WTC11 (cell line): ENCODE measurements around the gene RAC3. TPM values are rescaled to one million over a fixed set of nuclear protein-coding genes. Genes with fewer than 3 reads are reported as not detected.
A peak's percentile ranks its signal among the peaks of the same experiment; 100 is the strongest.

Experiments
- ATAC-seq: fragments of 200-7000 bp; cut with Tn5 transposase; 2 replicates; pipeline ENCODE4 v1.10.0; 2021; ENCODE audit warnings: mild to moderate bottlenecking, moderate library complexity
- CTCF ChIA-PET: fragments of 300-600 bp; sonication (Branson Sonifier 250); formaldehyde crosslinking; loops from one replicate; lab custom pipeline; 2021; ENCODE audit warnings: antibody characterized with exemption; lab: Charles Lee
- POLR2A ChIA-PET: fragments of 350-600 bp; sonication (Branson Sonifier 250); formaldehyde crosslinking; loops from one replicate; lab custom pipeline; 2021; ENCODE audit warnings: antibody characterized with exemption; lab: Charles Lee
- DNase-seq: peaks from one replicate; pipeline ENCODE4 v3.0.0; 2021; ENCODE audit warnings: low spot score
- H3K27ac Mint-ChIP-seq: 2 replicates; pipeline ENCODE4 v1.8.0; 2021; ENCODE audit warnings: mixed read lengths
- H3K27me3 Mint-ChIP-seq: 2 replicates; pipeline ENCODE4 v1.8.0; 2021; ENCODE audit warnings: low read depth, mild to moderate bottlenecking, moderate library complexity, mixed read lengths
- H3K36me3 Mint-ChIP-seq: 2 replicates; pipeline ENCODE4 v1.8.0; 2021; ENCODE audit warnings: mixed read lengths
- H3K4me1 Mint-ChIP-seq: 2 replicates; pipeline ENCODE4 v1.8.0; 2022; ENCODE audit warnings: mixed read lengths
- H3K4me3 Mint-ChIP-seq: 2 replicates; pipeline ENCODE4 v1.8.0; 2021; ENCODE audit warnings: mild to moderate bottlenecking, moderate library complexity, mixed read lengths
- H3K9me3 Mint-ChIP-seq: 2 replicates; pipeline ENCODE4 v1.8.0; 2021; ENCODE audit warnings: mixed read lengths
- E2F4 ChIP-seq: sonication (generic); formaldehyde crosslinking; IDR thresholded peaks from 2 replicates; pipeline ENCODE4 v1.8.1; 2022; ENCODE audit warnings: low read depth, mild to moderate bottlenecking, moderate library complexity, missing genetic modification reagents, borderline replicate concordance
- ELF4 ChIP-seq: sonication (generic); formaldehyde crosslinking; IDR thresholded peaks from 2 replicates; pipeline ENCODE4 v1.8.1; 2022; ENCODE audit warnings: low read depth, mild to moderate bottlenecking, moderate library complexity, missing genetic modification reagents
- GABPB1 ChIP-seq: sonication (generic); formaldehyde crosslinking; IDR thresholded peaks from 2 replicates; pipeline ENCODE4 v1.8.1; 2023; ENCODE audit warnings: mild to moderate bottlenecking, missing genetic modification reagents
- HMGA2 ChIP-seq: fragments of 250-450 bp; sonication (Bioruptor Pico); IDR thresholded peaks from 2 replicates; pipeline ENCODE4 v1.4.0; 2021; ENCODE audit warnings: mild to moderate bottlenecking, moderate library complexity
- IRF1 ChIP-seq: sonication (generic); formaldehyde crosslinking; IDR thresholded peaks from 2 replicates; pipeline ENCODE4 v1.8.0; 2023; ENCODE audit warnings: missing genetic modification reagents
- SMAD3 ChIP-seq: sonication (generic); formaldehyde crosslinking; IDR thresholded peaks from 2 replicates; pipeline ENCODE4 v1.8.0; 2022; ENCODE audit warnings: missing genetic modification reagents, mild to moderate bottlenecking, borderline replicate concordance
- TP53 ChIP-seq: sonication (generic); formaldehyde crosslinking; IDR thresholded peaks from 2 replicates; pipeline ENCODE4 v1.8.1; 2023; ENCODE audit warnings: mild to moderate bottlenecking, missing genetic modification reagents
- ZNF263 ChIP-seq: sonication (generic); formaldehyde crosslinking; IDR thresholded peaks from 2 replicates; pipeline ENCODE4 v1.8.1; 2022; ENCODE audit warnings: low read depth, mild to moderate bottlenecking, moderate library complexity, missing genetic modification reagents
- ZNF423 ChIP-seq: fragments of 250-450 bp; sonication (Bioruptor Pico); IDR thresholded peaks from 2 replicates; pipeline ENCODE4 v2.1.2; 2022; ENCODE audit warnings: mild to moderate bottlenecking, moderate library complexity
- total RNA-seq: library from RNA; stranded (reverse); gene quantifications from 3 replicates; pipeline ENCODE4 v1.2.3, GENCODE V29; 2021
- TF ChIP-seq, protein P1 (sequence below): fragments of 200-600 bp; IDR thresholded peaks from 2 replicates; pipeline ENCODE4 v1.8.0; 2022; ENCODE audit warnings: antibody characterized with exemption
- TF ChIP-seq, protein P2 (sequence below): sonication (generic); formaldehyde crosslinking; IDR thresholded peaks from 2 replicates; pipeline ENCODE4 v1.8.1; 2022; ENCODE audit warnings: missing genetic modification reagents, borderline replicate concordance
- TF ChIP-seq, protein P3 (sequence below): fragments of 250-450 bp; sonication (Bioruptor Pico); IDR thresholded peaks from 2 replicates; pipeline ENCODE4 v1.9.0; 2021; ENCODE audit warnings: mild to moderate bottlenecking

Gene RAC3
- total RNA-seq, 1 experiment from 2014 or later = 163 TPM

GRCh38 chr17:81987161-81987770 lies 44.2 kb upstream of the RAC3 start (continued):
- no peak for TF ChIP-seq E2F4 (CRISPR knock-in tag)
- TF ChIP-seq, protein P1, sequence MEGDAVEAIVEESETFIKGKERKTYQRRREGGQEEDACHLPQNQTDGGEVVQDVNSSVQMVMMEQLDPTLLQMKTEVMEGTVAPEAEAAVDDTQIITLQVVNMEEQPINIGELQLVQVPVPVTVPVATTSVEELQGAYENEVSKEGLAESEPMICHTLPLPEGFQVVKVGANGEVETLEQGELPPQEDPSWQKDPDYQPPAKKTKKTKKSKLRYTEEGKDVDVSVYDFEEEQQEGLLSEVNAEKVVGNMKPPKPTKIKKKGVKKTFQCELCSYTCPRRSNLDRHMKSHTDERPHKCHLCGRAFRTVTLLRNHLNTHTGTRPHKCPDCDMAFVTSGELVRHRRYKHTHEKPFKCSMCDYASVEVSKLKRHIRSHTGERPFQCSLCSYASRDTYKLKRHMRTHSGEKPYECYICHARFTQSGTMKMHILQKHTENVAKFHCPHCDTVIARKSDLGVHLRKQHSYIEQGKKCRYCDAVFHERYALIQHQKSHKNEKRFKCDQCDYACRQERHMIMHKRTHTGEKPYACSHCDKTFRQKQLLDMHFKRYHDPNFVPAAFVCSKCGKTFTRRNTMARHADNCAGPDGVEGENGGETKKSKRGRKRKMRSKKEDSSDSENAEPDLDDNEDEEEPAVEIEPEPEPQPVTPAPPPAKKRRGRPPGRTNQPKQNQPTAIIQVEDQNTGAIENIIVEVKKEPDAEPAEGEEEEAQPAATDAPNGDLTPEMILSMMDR = no peak
- TF ChIP-seq HMGA2 (CRISPR knock-in tag) = no peak
- no peak for TF ChIP-seq ELF4 (CRISPR knock-in tag)
- TF ChIP-seq ZNF263 (CRISPR knock-in tag) = no peak
- no peak for TF ChIP-seq TP53 (CRISPR knock-in tag)
- TF ChIP-seq, all 79 proteins: peak for 0

DNA sequence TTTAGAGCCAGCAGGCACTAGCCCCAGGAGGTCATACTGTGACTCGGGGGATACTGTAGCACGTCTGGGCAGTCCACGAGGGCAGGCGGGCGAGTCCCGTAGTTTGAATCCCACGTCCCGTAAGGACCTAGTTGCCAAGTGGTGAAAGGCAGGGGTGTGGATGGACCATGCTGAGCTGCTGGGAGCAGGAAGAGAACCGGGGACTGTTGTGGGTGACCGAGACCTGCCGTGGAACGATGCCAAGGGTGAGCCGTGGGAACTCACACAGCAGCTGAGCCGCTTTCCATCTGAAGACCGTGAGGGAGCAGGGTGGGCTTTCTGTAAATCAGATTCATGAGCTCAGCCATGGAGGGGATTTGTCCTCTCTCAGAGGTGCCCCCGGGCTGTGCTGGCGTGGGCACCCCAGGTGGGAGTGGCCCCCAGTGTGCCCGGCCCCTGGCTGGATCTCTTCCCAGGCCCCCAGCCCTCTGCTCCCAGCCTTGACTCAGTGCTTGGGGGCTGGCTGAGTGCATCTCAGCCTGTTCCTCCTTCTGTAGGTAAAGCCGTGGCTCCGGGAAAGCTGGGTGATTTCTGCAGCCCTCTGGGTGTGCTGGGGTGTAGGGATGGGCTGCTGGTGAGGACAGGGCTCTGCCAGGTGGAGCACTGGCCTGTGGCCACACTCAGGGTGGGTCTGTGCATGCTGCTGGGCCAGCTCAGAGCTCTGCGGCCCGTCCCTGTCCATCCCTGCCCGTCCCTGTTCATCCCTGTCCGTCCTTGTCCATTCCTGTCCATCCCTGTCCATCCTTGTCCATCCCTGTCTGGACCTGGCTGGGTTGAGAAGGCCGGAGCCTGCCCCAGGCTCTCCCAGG lies 40.4 kb upstream of the RAC3 start:
- ATAC-seq (no peak), DNase-seq (no peak)
- Mint-ChIP-seq H3K27me3 (no peaks in the 10 kb centered on the region), H3K4me3 (no peak overlapping the region), H3K36me3 (peaks cover 5% of the 10 kb centered on the region; the same call in 1 of the 2 replicates), H3K27ac (peak overlapping the region; percentile 95), H3K9me3 (no peaks in the 10 kb centered on the region), H3K4me1 (peaks cover 21% of the 10 kb centered on the region)
- TF ChIP-seq GABPB1 (no peak), SMAD3 (CRISPR knock-in tag) (no peak), TP53 (CRISPR knock-in tag) (no peak), ZNF423 (CRISPR knock-in tag) (0 out of 2 replicates have a peak, but pooled peaks have one; percentile 13), IRF1 (CRISPR knock-in tag) (no peak)
- TF ChIP-seq, protein P2, sequence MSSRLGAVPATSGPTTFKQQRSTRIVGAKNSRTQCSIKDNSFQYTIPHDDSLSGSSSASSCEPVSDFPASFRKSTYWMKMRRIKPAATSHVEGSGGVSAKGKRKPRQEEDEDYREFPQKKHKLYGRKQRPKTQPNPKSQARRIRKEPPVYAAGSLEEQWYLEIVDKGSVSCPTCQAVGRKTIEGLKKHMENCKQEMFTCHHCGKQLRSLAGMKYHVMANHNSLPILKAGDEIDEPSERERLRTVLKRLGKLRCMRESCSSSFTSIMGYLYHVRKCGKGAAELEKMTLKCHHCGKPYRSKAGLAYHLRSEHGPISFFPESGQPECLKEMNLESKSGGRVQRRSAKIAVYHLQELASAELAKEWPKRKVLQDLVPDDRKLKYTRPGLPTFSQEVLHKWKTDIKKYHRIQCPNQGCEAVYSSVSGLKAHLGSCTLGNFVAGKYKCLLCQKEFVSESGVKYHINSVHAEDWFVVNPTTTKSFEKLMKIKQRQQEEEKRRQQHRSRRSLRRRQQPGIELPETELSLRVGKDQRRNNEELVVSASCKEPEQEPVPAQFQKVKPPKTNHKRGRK = no peak
- TF ChIP-seq, protein P3, sequence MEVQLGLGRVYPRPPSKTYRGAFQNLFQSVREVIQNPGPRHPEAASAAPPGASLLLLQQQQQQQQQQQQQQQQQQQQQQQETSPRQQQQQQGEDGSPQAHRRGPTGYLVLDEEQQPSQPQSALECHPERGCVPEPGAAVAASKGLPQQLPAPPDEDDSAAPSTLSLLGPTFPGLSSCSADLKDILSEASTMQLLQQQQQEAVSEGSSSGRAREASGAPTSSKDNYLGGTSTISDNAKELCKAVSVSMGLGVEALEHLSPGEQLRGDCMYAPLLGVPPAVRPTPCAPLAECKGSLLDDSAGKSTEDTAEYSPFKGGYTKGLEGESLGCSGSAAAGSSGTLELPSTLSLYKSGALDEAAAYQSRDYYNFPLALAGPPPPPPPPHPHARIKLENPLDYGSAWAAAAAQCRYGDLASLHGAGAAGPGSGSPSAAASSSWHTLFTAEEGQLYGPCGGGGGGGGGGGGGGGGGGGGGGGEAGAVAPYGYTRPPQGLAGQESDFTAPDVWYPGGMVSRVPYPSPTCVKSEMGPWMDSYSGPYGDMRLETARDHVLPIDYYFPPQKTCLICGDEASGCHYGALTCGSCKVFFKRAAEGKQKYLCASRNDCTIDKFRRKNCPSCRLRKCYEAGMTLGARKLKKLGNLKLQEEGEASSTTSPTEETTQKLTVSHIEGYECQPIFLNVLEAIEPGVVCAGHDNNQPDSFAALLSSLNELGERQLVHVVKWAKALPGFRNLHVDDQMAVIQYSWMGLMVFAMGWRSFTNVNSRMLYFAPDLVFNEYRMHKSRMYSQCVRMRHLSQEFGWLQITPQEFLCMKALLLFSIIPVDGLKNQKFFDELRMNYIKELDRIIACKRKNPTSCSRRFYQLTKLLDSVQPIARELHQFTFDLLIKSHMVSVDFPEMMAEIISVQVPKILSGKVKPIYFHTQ = no peak
- CTCF ChIA-PET = interaction anchor here (1.0 to 4.2 kb wide), 6 partner anchors 29 to 63 kb away, joined by 3 to 19 read pairs (median 6); partner anchors contain the start of genes CENPX, DCXR, LRRC45 and MAFG
- POLR2A ChIA-PET = no interaction called here
